WTC11 (cell line): ENCODE results near the gene SCUBE3. TPM values are rescaled to one million over a fixed set of nuclear protein-coding genes. Genes with fewer than 3 reads are reported as not detected.

Experiments used
- ATAC-seq: fragments of 200-7000 bp; cut with Tn5 transposase; 2 replicates; pipeline ENCODE4 v1.10.0; 2021; ENCODE audit warnings: mild to moderate bottlenecking, moderate library complexity
- CTCF ChIA-PET: fragments of 300-600 bp; sonication (Branson Sonifier 250); formaldehyde crosslinking; loops from one replicate; lab custom pipeline; 2021; ENCODE audit warnings: antibody characterized with exemption; lab: Charles Lee
- POLR2A ChIA-PET: fragments of 350-600 bp; sonication (Branson Sonifier 250); formaldehyde crosslinking; loops from one replicate; lab custom pipeline; 2021; ENCODE audit warnings: antibody characterized with exemption; lab: Charles Lee
- DNase-seq: peaks from one replicate; pipeline ENCODE4 v3.0.0; 2021; ENCODE audit warnings: low spot score
- H3K27ac Mint-ChIP-seq: 2 replicates; pipeline ENCODE4 v1.8.0; 2021; ENCODE audit warnings: mixed read lengths
- H3K27me3 Mint-ChIP-seq: 2 replicates; pipeline ENCODE4 v1.8.0; 2021; ENCODE audit warnings: low read depth, mild to moderate bottlenecking, moderate library complexity, mixed read lengths
- H3K36me3 Mint-ChIP-seq: 2 replicates; pipeline ENCODE4 v1.8.0; 2021; ENCODE audit warnings: mixed read lengths
- H3K4me1 Mint-ChIP-seq: 2 replicates; pipeline ENCODE4 v1.8.0; 2022; ENCODE audit warnings: mixed read lengths
- H3K4me3 Mint-ChIP-seq: 2 replicates; pipeline ENCODE4 v1.8.0; 2021; ENCODE audit warnings: mild to moderate bottlenecking, moderate library complexity, mixed read lengths
- H3K9me3 Mint-ChIP-seq: 2 replicates; pipeline ENCODE4 v1.8.0; 2021; ENCODE audit warnings: mixed read lengths
- ATF3 ChIP-seq: sonication (generic); formaldehyde crosslinking; conservative IDR thresholded peaks from 2 replicates; pipeline ENCODE4 v1.8.1; 2022; ENCODE audit warnings: mild to moderate bottlenecking, missing genetic modification reagents
- ESRRA ChIP-seq: sonication (generic); formaldehyde crosslinking; IDR thresholded peaks from 2 replicates; pipeline ENCODE4 v1.8.1; 2022; ENCODE audit warnings: mild to moderate bottlenecking, missing genetic modification reagents, borderline replicate concordance
- FOXK1 ChIP-seq: sonication (generic); formaldehyde crosslinking; IDR thresholded peaks from 2 replicates; pipeline ENCODE4 v1.8.0; 2022; ENCODE audit warnings: mild to moderate bottlenecking, moderate library complexity, missing genetic modification reagents
- FOXP4 ChIP-seq: sonication (generic); formaldehyde crosslinking; IDR thresholded peaks from 2 replicates; pipeline ENCODE4 v1.8.0; 2022; ENCODE audit warnings: mild to moderate bottlenecking, missing genetic modification reagents
- HMGXB4 ChIP-seq: sonication (generic); formaldehyde crosslinking; IDR thresholded peaks from 2 replicates; pipeline ENCODE4 v1.8.1; 2023; ENCODE audit warnings: mild to moderate bottlenecking, moderate library complexity, missing genetic modification reagents
- JUN ChIP-seq: sonication (generic); formaldehyde crosslinking; IDR thresholded peaks from 2 replicates; pipeline ENCODE4 v1.8.0; 2023; ENCODE audit warnings: mild to moderate bottlenecking, missing genetic modification reagents
- SMAD3 ChIP-seq: sonication (generic); formaldehyde crosslinking; IDR thresholded peaks from 2 replicates; pipeline ENCODE4 v1.8.0; 2022; ENCODE audit warnings: missing genetic modification reagents, mild to moderate bottlenecking, borderline replicate concordance
- STAT6 ChIP-seq: sonication (generic); formaldehyde crosslinking; conservative IDR thresholded peaks from 2 replicates; pipeline ENCODE4 v1.8.1; 2023; ENCODE audit warnings: mild to moderate bottlenecking, low read depth, missing genetic modification reagents, moderate library complexity
- TEAD4 ChIP-seq: sonication (generic); formaldehyde crosslinking; IDR thresholded peaks from 2 replicates; pipeline ENCODE4 v1.8.0; 2022; ENCODE audit warnings: mild to moderate bottlenecking, missing genetic modification reagents
- USF1 ChIP-seq: sonication (generic); formaldehyde crosslinking; IDR thresholded peaks from 2 replicates; pipeline ENCODE4 v1.8.0; 2022; ENCODE audit warnings: mild to moderate bottlenecking, missing genetic modification reagents
- USF2 ChIP-seq: sonication (generic); formaldehyde crosslinking; IDR thresholded peaks from 2 replicates; pipeline ENCODE4 v1.8.1; 2023; ENCODE audit warnings: mild to moderate bottlenecking, missing genetic modification reagents, moderate library complexity
- ZMAT4 ChIP-seq: fragments of 250-450 bp; sonication (Bioruptor Pico); IDR thresholded peaks from 2 replicates; pipeline ENCODE4 v1.9.0; 2021; ENCODE audit warnings: mild to moderate bottlenecking
- ZNF121 ChIP-seq: sonication (generic); formaldehyde crosslinking; IDR thresholded peaks from 2 replicates; pipeline ENCODE4 v1.8.0; 2023; ENCODE audit warnings: missing genetic modification reagents
- ZNF671 ChIP-seq: fragments of 250-450 bp; sonication (Bioruptor Pico); IDR thresholded peaks from 2 replicates; pipeline ENCODE4 v1.8.0; 2021; ENCODE audit warnings: mild to moderate bottlenecking
- total RNA-seq: library from RNA; stranded (reverse); gene quantifications from 3 replicates; pipeline ENCODE4 v1.2.3, GENCODE V29; 2021

The SCUBE3 gene
- total RNA-seq, 1 experiment from 2014 or later = 2.1 TPM

- Mint-ChIP-seq H3K27ac (no peak overlapping the region), H3K4me3 (no peak overlapping the region), H3K36me3 (no peaks in the 10 kb centered on the region), H3K27me3 (peaks cover 11% of the 10 kb centered on the region), H3K4me1 (peaks cover 5% of the 10 kb centered on the region; the same call in 1 of the 2 replicates), H3K9me3 (no peaks in the 10 kb centered on the region)
- CTCF ChIA-PET = interaction anchor here (1.1 to 3.2 kb wide), 2 partner anchors 20 to 31 kb away, joined by 4 to 21 read pairs; no protein-coding TSS in a partner anchor
- no peak for ATAC-seq
- POLR2A ChIA-PET = no interaction called here
- no peak for DNase-seq
- TF ChIP-seq ZMAT4 (no peak), ZNF671 (no peak), HMGXB4 (CRISPR knock-in tag) (no peak)
- TF ChIP-seq, all 79 proteins: peak for 0
These were observed 29.0 kb upstream of the SCUBE3 start for GRCh38 chr6:35184580-35185301.

- ATAC-seq (no peak), DNase-seq (no peak)
- Mint-ChIP-seq H3K4me1 (peaks cover 5% of the 10 kb centered on the region; the same call in 1 of the 2 replicates), H3K36me3 (no peaks in the 10 kb centered on the region), H3K4me3 (no peak overlapping the region), H3K9me3 (no peaks in the 10 kb centered on the region), H3K27ac (no peak overlapping the region), H3K27me3 (peaks cover 15% of the 10 kb centered on the region)
- TF ChIP-seq JUN (CRISPR knock-in tag) (no peak), TEAD4 (CRISPR knock-in tag) (no peak), ESRRA (CRISPR knock-in tag) (no peak), FOXP4 (no peak), ZNF121 (CRISPR knock-in tag) (no peak), USF2 (CRISPR knock-in tag) (no peak), SMAD3 (CRISPR knock-in tag) (no peak)
- ChIA-PET CTCF (interaction anchor here (1.1 to 3.2 kb wide), 3 partner anchors 19 to 45 kb away, joined by 4 to 21 read pairs (median 7); no protein-coding TSS in a partner anchor), POLR2A (no interaction called here)
These were observed 28.5 kb upstream of the SCUBE3 start for GRCh38 chr6:35185302-35185681.

- ChIA-PET POLR2A (no interaction called here), CTCF (interaction anchor here (1.1 to 3.2 kb wide), 3 partner anchors 19 to 46 kb away, joined by 4 to 21 read pairs (median 7); no protein-coding TSS in a partner anchor)
- H3K27me3 Mint-ChIP-seq = peaks cover 15% of the 10 kb centered on the region
These were observed 27.8 kb upstream of the SCUBE3 start for GRCh38 chr6:35185971-35186370.

More at GRCh38 chr6:35185971-35186370, 27.8 kb upstream of the SCUBE3 start:
- Mint-ChIP-seq H3K36me3 (no peaks in the 10 kb centered on the region), H3K4me1 (peaks cover 5% of the 10 kb centered on the region; the same call in 1 of the 2 replicates), H3K9me3 (no peaks in the 10 kb centered on the region), H3K4me3 (no peak overlapping the region), H3K27ac (no peak overlapping the region)
- DNase-seq (no peak), ATAC-seq (peak; percentile 52)
- TF ChIP-seq ESRRA (CRISPR knock-in tag) = no peak
- no peak for TF ChIP-seq STAT6
- TF ChIP-seq TEAD4 (CRISPR knock-in tag) = no peak
- no peak for TF ChIP-seq USF1 (CRISPR knock-in tag)
- TF ChIP-seq ATF3 (CRISPR knock-in tag) = no peak
- TF ChIP-seq FOXK1 (CRISPR knock-in tag) = no peak
